ENCODE data around the gene KRTAP22-2.

The KRTAP22-2 gene

GRCh38 chr21:30563072-30563471 is 27.1 kb downstream of the KRTAP22-2 start:
- DNase-seq (ENCODE audit: low spot score) = no peak

GRCh38 chr21:30561957-30562356 is 28.2 kb downstream of the KRTAP22-2 start:
- no peak for DNase-seq (ENCODE audit: low spot score)

GRCh38 chr21:30561264-30561895 is 28.8 kb downstream of the KRTAP22-2 start, which contains the start of gene KRTAP19-7:
Gene KRTAP19-7, minus strand, starts transcription at chr21:30561314. Its CDS starts 25 bp downstream, at chr21:30561289.
- DNase-seq (ENCODE audit: low spot score) = no peak

- DNase-seq (ENCODE audit: low spot score) = no peak
Measured at GRCh38 chr21:30555095-30555494, 35.1 kb downstream of the KRTAP22-2 start.

- no peak for DNase-seq (ENCODE audit: low spot score)
Measured at GRCh38 chr21:30552782-30553181, 37.4 kb downstream of the KRTAP22-2 start.

- DNase-seq (ENCODE audit: low spot score) = no peak
Measured at GRCh38 chr21:30541764-30542163, 48.4 kb downstream of the KRTAP22-2 start, which contains the start of gene KRTAP19-6. Gene KRTAP19-6, minus strand, starts transcription at chr21:30541864. Its CDS starts 31 bp downstream, at chr21:30541833.
